MM.1S (cell line): ENCODE data around the gene CHFR.

ENCODE experiments used
- DNase-seq: peaks from one replicate; pipeline ENCODE4 v3.0.0-alpha.2; 2015
- H2AFZ ChIP-seq: fragments of 300-600 bp; sonication (generic); 2 replicates; pipeline ENCODE4 v1.6.0; 2016; ENCODE audit warnings: antibody characterized with exemption, low read length
- H3F3A ChIP-seq: fragments of 300-600 bp; sonication (generic); 2 replicates; pipeline ENCODE4 v1.6.1; 2016; ENCODE audit warnings: mild to moderate bottlenecking, antibody characterized with exemption, low read length, moderate library complexity, mixed read lengths; ENCODE audit not compliant: insufficient read depth
- H3K27ac ChIP-seq: fragments of 300-600 bp; sonication (generic); 2 replicates; pipeline ENCODE4 v1.5.1; 2016; ENCODE audit warnings: mild to moderate bottlenecking, low read length
- H3K27me3 ChIP-seq: fragments of 300-600 bp; sonication (generic); replicated peaks from 2 replicates; pipeline ENCODE4 v1.6.0; 2016; ENCODE audit warnings: low read length; ENCODE audit not compliant: insufficient read depth
- H3K36me3 ChIP-seq: fragments of 300-600 bp; sonication (generic); replicated peaks from 2 replicates; pipeline ENCODE4 v1.6.1; 2016; ENCODE audit warnings: mild to moderate bottlenecking, low read length, mixed read lengths; ENCODE audit not compliant: insufficient read depth
- H3K4me1 ChIP-seq: fragments of 300-600 bp; sonication (generic); 2 replicates; pipeline ENCODE4 v1.6.1; 2016; ENCODE audit warnings: low read length, mixed read lengths
- H3K4me2 ChIP-seq: fragments of 300-600 bp; sonication (generic); 2 replicates; pipeline ENCODE4 v1.6.0; 2016; ENCODE audit warnings: low read depth, low read length
- H3K4me3 ChIP-seq: fragments of 300-600 bp; sonication (generic); 2 replicates; pipeline ENCODE4 v1.5.1; 2016; ENCODE audit warnings: low read length, mixed read lengths
- H3K79me2 ChIP-seq: fragments of 300-600 bp; sonication (generic); 2 replicates; pipeline ENCODE4 v1.6.1; 2016; ENCODE audit warnings: mixed run types, low read length, mixed read lengths
- H3K9ac ChIP-seq: fragments of 300-600 bp; sonication (generic); 2 replicates; pipeline ENCODE4 v1.6.1; 2016; ENCODE audit warnings: low read length, mixed read lengths
- H3K9me2 ChIP-seq: fragments of 300-600 bp; sonication (generic); replicated peaks from 2 replicates; pipeline ENCODE4 v1.6.1; 2016; ENCODE audit warnings: mild to moderate bottlenecking, low read length, mixed read lengths; ENCODE audit not compliant: insufficient read depth
- H3K9me3 ChIP-seq: fragments of 300-600 bp; sonication (generic); replicated peaks from 2 replicates; pipeline ENCODE4 v1.6.1; 2016; ENCODE audit warnings: mild to moderate bottlenecking, low read length, mixed read lengths; ENCODE audit not compliant: insufficient read depth
- H4K20me1 ChIP-seq: fragments of 300-600 bp; sonication (generic); 2 replicates; pipeline ENCODE4 v1.6.1; 2016; ENCODE audit warnings: mild to moderate bottlenecking, low read length, moderate library complexity, mixed read lengths; ENCODE audit not compliant: insufficient read depth
- EZH2 ChIP-seq: fragments of 300-600 bp; sonication (generic); optimal IDR thresholded peaks from 2 replicates; pipeline ENCODE3; 2017; ENCODE audit warnings: low read depth, mild to moderate bottlenecking, antibody characterized with exemption, low read length, mixed read lengths
- EZH2phosphoT487 ChIP-seq: fragments of 300-600 bp; sonication (generic); IDR thresholded peaks from 2 replicates; pipeline ENCODE4 v1.6.1; 2018; ENCODE audit warnings: antibody characterized with exemption, low read length
- TF ChIP-seq, protein P1 (sequence below): fragments of 300-600 bp; sonication (generic); IDR thresholded peaks from 2 replicates; pipeline ENCODE4 v1.5.1; 2016; ENCODE audit warnings: antibody characterized with exemption, low read length, mixed read lengths

CHFR gene

DNA sequence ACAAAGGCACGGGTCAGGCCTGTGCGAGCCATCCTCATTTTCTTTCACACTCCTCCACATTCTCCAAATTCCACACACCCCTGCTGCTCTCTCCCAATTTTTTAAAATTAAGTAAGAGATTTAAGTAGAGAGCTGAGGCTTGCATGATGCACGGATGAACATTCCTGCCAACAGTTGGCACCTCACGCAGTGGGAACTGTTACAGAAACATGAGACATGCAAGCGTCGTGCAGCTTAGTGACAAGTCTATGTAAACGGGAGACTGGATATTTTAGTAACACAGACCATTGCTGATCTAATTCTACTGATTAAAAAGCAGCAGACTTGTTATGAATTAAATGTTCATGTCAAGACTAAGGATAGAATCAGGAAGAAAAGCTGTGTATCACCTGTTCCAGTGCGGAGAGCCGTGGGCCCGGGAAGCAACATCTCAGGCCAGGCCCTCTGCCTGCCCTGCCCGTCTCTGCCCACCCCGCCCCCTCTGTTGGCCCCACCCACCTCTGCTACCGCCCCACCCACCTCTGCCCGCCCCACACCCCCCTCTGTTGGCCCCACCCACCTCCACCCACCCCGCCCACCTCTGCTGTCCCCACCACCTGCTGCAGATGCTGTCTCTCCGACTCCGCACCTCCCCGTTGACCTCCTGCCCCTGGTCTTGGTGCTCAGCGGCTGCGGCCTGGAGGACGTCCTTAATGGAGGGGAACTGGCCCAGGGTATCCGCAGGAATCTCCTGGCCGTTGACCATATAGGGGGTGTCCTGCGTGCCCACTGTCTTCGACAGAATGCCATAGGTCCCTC lies 79.9 kb downstream of the CHFR start:
- no peak overlapping the region for H3K27ac ChIP-seq
- H3K9me2 ChIP-seq, result no peaks in the 10 kb centered on the region
- no peak for DNase-seq
- no peak overlapping the region for H3K4me3 ChIP-seq
- H4K20me1 ChIP-seq, result no peaks in the 10 kb centered on the region
- no peaks in the 10 kb centered on the region for H3K4me1 ChIP-seq
- no peaks in the 10 kb centered on the region for H3F3A ChIP-seq
- H3K4me2 ChIP-seq, result no peak overlapping the region
- H3K36me3 ChIP-seq, result no peaks in the 10 kb centered on the region
- no peaks in the 10 kb centered on the region for H3K79me2 ChIP-seq
- H3K9ac ChIP-seq, result no peak overlapping the region
- H2AFZ ChIP-seq, result no peak overlapping the region
- TF ChIP-seq EZH2 (no peak), EZH2phosphoT487 (no peak)
- TF ChIP-seq, protein P1, sequence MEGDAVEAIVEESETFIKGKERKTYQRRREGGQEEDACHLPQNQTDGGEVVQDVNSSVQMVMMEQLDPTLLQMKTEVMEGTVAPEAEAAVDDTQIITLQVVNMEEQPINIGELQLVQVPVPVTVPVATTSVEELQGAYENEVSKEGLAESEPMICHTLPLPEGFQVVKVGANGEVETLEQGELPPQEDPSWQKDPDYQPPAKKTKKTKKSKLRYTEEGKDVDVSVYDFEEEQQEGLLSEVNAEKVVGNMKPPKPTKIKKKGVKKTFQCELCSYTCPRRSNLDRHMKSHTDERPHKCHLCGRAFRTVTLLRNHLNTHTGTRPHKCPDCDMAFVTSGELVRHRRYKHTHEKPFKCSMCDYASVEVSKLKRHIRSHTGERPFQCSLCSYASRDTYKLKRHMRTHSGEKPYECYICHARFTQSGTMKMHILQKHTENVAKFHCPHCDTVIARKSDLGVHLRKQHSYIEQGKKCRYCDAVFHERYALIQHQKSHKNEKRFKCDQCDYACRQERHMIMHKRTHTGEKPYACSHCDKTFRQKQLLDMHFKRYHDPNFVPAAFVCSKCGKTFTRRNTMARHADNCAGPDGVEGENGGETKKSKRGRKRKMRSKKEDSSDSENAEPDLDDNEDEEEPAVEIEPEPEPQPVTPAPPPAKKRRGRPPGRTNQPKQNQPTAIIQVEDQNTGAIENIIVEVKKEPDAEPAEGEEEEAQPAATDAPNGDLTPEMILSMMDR, result no peak
- no peaks in the 10 kb centered on the region for H3K27me3 ChIP-seq
- H3K9me3 ChIP-seq, result no peaks in the 10 kb centered on the region

GRCh38 chr12:132806857-132807256 lies 80.5 kb downstream of the CHFR start:
- no peak for DNase-seq
- no peak overlapping the region for H2AFZ ChIP-seq
- TF ChIP-seq EZH2phosphoT487 (no peak), EZH2 (no peak)
- TF ChIP-seq, protein P1, result no peak
- H3K36me3 ChIP-seq, result no peaks in the 10 kb centered on the region
- no peaks in the 10 kb centered on the region for H3K79me2 ChIP-seq
- no peak overlapping the region for H3K9ac ChIP-seq
- no peaks in the 10 kb centered on the region for H3F3A ChIP-seq
- H3K4me1 ChIP-seq, result no peaks in the 10 kb centered on the region
- H3K27ac ChIP-seq, result no peak overlapping the region
- no peak overlapping the region for H3K4me2 ChIP-seq
- H3K27me3 ChIP-seq, result no peaks in the 10 kb centered on the region
- no peaks in the 10 kb centered on the region for H4K20me1 ChIP-seq
- no peaks in the 10 kb centered on the region for H3K9me3 ChIP-seq
- no peaks in the 10 kb centered on the region for H3K9me2 ChIP-seq
- H3K4me3 ChIP-seq, result no peak overlapping the region

DNA sequence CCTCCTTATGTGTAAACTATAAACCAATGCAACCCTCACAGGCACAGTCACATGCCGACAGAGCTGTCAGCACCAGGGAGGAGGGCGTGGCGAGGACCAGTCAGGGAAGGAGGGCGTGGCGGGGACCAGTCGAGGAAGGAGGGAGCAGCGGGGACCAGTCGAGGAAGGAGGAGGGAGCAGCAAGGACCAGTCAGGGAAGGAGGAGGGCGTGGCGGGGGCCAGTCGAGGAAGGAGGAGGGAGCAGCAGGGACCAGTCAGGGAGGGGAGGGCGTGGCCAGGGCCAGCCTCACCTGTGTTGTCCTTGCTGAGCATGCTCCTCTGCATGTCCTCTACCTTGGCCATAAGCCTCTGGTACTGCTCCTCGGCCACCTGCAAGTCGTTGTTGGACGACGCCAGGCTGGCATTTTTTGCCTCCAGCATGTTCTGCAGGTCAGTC lies 83.0 kb downstream of the CHFR start:
- Histone ChIP-seq H2AFZ (no peak overlapping the region), H3K9ac (no peak overlapping the region), H3K4me1 (no peaks in the 10 kb centered on the region), H3K27me3 (no peaks in the 10 kb centered on the region), H3K36me3 (no peaks in the 10 kb centered on the region), H3K79me2 (no peaks in the 10 kb centered on the region), H3K9me2 (no peaks in the 10 kb centered on the region), H3K4me3 (no peak overlapping the region), H3F3A (no peaks in the 10 kb centered on the region), H3K9me3 (no peaks in the 10 kb centered on the region), H3K27ac (no peak overlapping the region), H3K4me2 (no peak overlapping the region), H4K20me1 (no peaks in the 10 kb centered on the region)
- TF ChIP-seq, protein P1, result no peak
- no peak for TF ChIP-seq EZH2
- no peak for TF ChIP-seq EZH2phosphoT487
- DNase-seq, result no peak
